ENCODE measurements around the gene IPCEF1. TPM values are rescaled to one million over a fixed set of nuclear protein-coding genes. Genes with fewer than 3 reads are reported as not detected.
"Not testable (repeated sequence)": the region's sequence is repeated elsewhere in the genome, so short reads cannot be mapped to it uniquely, and the experiment has no call there.

IPCEF1 gene
- total RNA-seq, 2 experiments from 2014 or later = 26.2 to 27.3 TPM

DNA sequence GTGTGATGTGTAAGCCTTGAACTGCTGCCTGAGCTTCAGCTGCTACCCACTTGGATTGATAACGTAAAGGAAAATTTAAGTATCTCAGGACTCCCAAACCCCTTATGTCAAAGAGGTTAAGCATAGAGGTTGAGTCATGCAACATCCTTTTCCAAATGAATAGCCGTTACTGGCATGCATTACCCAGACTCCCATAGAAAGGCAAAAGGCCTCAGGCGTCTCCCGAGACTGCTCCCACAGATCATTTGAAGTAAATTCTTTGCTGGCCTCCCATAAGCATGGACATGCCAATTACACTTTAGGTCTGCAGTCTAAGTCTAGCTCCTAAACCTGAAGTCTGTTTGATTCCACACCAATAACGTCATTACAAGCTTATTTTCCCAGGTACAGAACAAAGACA lies 14.7 kb downstream of the IPCEF1 start:
- Mint-ChIP-seq H3K4me1 (no peaks in the 10 kb centered on the region), H3K9me3 (peaks cover 6% of the 10 kb centered on the region), H3K36me3 (ENCODE audit: low read depth) (no peaks in the 10 kb centered on the region), H3K27ac (no peak overlapping the region), H3K27me3 (peaks cover 9% of the 10 kb centered on the region), H3K4me3 (no peak overlapping the region)
- DNase-seq = no peak
- ChIA-PET POLR2A (no interaction called here), CTCF (no interaction called here)

DNA sequence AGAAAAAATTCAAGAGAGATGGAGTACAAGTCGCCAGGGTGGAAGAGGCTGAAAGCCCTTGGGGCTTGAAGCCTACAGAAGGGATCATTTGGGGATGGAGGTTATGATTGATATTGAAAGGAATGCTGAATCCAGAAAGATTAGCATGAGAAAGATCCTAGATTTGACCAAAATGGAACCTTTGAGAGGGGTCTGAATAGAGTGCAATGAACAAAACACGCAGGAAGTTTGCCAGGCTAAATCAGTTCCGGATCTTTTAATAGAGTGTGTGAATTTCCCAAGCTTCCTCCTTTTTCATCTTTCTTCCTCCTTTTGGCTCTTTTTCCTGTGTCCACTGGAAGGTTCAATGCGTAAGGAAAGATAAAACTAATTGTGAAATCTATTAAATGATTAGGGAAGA lies 15.3 kb downstream of the IPCEF1 start:
- H3K9me3 Mint-ChIP-seq = peaks cover under 1% of the 10 kb centered on the region
- H3K27me3 Mint-ChIP-seq = peaks cover 9% of the 10 kb centered on the region
- H3K4me1 Mint-ChIP-seq = no peaks in the 10 kb centered on the region
- no peak overlapping the region for H3K27ac Mint-ChIP-seq
- no peak for DNase-seq
- CTCF ChIA-PET = no interaction called here
- POLR2A ChIA-PET = no interaction called here
- H3K4me3 Mint-ChIP-seq = no peak overlapping the region
- H3K36me3 Mint-ChIP-seq (ENCODE audit: low read depth) = no peaks in the 10 kb centered on the region

DNA sequence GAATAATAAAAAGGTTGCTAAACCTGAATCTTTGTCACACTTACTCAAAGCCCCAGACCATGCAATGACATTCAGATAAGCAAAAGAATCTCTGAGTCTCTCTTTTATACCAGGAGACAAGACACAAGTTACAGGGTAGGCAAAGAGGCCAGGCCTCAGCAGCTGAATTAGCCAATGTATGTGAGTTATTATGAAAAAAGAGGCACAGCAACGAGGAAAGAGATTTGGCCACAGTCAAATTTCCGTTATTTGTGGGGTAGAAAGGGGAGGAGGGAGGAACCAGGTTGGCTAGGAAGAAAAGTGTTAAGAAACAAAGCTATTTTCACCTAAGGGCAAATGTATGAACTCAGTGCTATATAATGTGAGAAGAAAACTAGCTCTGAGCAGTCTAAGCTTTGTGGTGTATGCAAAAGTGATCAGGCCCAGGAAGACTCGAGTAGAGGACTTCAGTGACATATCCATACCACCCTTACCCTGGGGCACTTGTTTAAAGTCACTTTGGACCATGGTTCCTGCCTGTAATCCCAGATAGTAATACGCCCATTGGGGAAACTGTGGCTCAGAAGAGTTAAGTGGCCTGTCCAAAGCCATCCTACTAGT lies 19.1 kb downstream of the IPCEF1 start:
- Mint-ChIP-seq H3K27ac (no peak overlapping the region), H3K9me3 (no peaks in the 10 kb centered on the region), H3K36me3 (ENCODE audit: low read depth) (no peaks in the 10 kb centered on the region), H3K4me1 (no peaks in the 10 kb centered on the region), H3K27me3 (peaks cover 6% of the 10 kb centered on the region), H3K4me3 (no peak overlapping the region)
- ChIA-PET CTCF (no interaction called here), POLR2A (no interaction called here)
- no peak for DNase-seq

DNA sequence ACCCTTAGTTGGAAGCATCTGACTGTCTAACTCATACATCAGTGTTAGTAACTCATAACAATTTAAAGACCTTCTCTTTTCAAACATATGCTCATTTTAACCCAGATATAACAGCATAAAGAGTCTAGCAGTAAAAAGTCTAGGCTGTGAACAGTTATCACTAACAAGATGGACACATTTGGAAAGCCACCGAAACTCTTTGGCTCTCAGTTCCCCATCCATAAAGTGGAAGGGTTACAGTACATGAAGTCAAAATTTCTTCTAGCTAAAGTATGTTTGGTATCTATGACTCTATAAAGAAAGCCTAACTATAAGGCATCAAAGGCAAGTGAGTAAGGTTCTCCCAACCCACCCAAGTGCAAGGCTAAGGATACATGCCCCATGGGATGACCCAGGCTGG lies 22.5 kb downstream of the IPCEF1 start:
- H3K27ac Mint-ChIP-seq; H3K27me3 Mint-ChIP-seq; POLR2A ChIA-PET; H3K9me3 Mint-ChIP-seq; CTCF ChIA-PET; H3K4me1 Mint-ChIP-seq; DNase-seq; H3K36me3 Mint-ChIP-seq (ENCODE audit: low read depth); H3K4me3 Mint-ChIP-seq: not testable (repeated sequence)

DNA sequence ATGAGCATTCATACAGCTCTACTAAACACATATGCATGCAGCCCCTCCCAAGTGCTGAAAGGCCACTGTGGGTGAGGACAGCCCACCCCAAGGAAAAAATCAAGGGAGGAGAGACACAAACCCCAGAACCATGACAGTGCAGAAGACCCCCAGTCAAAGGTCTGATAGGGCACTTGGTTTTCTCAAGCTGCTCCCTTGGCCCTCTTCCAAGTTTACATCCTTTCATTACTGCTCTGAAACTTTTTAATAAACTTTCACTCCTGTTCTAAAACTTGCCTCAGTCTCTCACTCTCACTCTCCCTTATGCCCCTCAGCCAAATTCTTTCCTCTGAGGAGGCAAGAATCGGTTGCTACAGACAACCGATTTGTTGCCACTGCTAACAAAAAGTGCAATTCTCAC lies 24.9 kb downstream of the IPCEF1 start:
- peaks cover 2% of the 10 kb centered on the region for H3K27me3 Mint-ChIP-seq
- CTCF ChIA-PET = interaction anchor here (0.6 kb wide), 1 partner anchor 327 kb away, joined by 3 read pairs; no protein-coding TSS in a partner anchor
- no peak overlapping the region for H3K4me3 Mint-ChIP-seq
- peaks cover 2% of the 10 kb centered on the region for H3K4me1 Mint-ChIP-seq
- POLR2A ChIA-PET = no interaction called here
- H3K27ac Mint-ChIP-seq = no peak overlapping the region
- no peak for DNase-seq
- peaks cover 2% of the 10 kb centered on the region for H3K9me3 Mint-ChIP-seq
- H3K36me3 Mint-ChIP-seq (ENCODE audit: low read depth) = no peaks in the 10 kb centered on the region

DNA sequence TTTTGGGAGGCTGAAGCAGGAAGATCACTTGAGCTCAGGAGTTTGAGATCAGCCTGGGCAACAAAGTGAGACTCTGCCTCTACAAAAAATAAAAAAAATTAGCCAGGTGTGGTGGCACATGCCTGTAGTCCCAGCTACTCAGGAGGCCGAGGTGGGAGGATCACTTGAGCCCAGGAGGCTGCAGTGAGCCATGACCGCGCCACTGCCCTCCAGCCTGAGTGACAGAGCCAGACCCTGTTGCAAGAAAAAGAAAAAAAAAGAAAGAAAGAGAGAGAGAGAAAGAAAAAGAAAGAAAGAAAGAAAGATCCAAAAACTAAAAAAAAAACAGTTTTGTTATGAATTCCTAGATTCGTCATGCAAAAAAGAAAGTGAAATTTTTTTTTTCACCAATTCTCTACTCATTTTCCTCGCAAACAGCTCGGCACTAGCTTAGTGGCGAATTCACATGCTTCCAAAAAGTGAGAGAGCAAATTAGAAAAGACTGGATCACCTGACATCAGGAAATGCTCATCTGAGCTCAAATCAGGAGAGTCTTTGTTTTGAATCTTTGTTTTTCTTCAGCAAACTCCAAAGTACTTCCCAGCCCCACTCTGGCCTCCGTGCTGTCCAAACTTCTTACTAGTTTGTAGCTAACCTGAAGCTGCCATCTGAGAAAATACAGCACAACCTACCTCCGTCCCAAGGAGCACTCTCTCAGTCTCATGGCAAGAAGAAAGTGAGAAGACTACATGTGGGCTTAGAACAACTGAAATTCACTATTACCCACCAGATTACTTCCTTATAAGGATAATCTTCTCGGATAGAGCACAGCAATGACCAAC lies 27.0 kb downstream of the IPCEF1 start:
- Mint-ChIP-seq H3K27me3 (peaks cover 2% of the 10 kb centered on the region), H3K36me3 (ENCODE audit: low read depth) (no peaks in the 10 kb centered on the region), H3K9me3 (peaks cover 2% of the 10 kb centered on the region), H3K4me3 (no peak overlapping the region), H3K27ac (no peak overlapping the region), H3K4me1 (peaks cover 2% of the 10 kb centered on the region)
- ChIA-PET CTCF (interaction anchor here (1.0 to 1.1 kb wide), 2 partner anchors 9 to 52 kb away, joined by 3 read pairs; no protein-coding TSS in a partner anchor), POLR2A (no interaction called here)
- no peak for DNase-seq

DNA sequence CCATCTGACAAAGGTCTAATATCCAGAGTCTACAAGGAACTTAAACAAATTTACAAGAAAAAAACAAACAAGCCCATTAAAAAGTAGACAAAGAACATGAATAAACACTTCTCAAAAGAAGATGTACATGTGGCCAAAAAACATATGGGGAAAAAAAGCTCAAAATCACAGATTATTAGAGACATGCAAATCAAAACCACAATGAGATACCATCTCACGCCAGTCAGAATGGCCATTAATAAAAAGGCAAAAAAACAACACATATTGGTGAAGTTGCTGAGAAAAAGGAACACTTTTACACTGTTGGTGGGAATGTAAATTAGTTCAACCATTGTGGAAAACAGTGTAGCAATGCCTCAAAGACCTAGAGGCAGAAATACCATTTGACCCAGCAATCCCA lies 29.3 kb downstream of the IPCEF1 start:
- H3K36me3 Mint-ChIP-seq (ENCODE audit: low read depth); H3K9me3 Mint-ChIP-seq; H3K27me3 Mint-ChIP-seq; H3K27ac Mint-ChIP-seq; H3K4me3 Mint-ChIP-seq; H3K4me1 Mint-ChIP-seq; DNase-seq; POLR2A ChIA-PET: not testable (repeated sequence)
- CTCF ChIA-PET = interaction anchor here (1.2 kb wide), 1 partner anchor 169 kb away, joined by 3 read pairs; no protein-coding TSS in a partner anchor

DNA sequence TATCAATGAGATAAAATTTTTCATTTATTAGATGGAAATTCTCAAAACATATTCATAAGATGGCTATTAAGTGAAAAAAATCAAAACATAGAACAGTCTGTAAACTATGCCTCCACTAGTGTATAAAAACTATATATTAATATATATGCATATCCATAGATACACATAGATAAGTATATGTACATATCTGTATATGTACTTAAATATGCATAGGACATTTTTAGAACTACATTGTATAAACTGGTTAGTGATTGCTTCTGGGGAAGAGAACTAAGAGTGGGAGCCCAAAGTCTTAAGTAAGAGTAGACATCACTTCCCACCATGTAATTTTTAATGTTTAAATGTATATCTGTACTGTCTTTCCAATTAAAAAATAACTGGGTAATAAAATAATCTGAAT lies 31.5 kb downstream of the IPCEF1 start:
- no peaks in the 10 kb centered on the region for H3K36me3 Mint-ChIP-seq (ENCODE audit: low read depth)
- POLR2A ChIA-PET = no interaction called here
- H3K4me1 Mint-ChIP-seq = peaks cover 2% of the 10 kb centered on the region
- DNase-seq = no peak
- CTCF ChIA-PET = no interaction called here
- H3K27ac Mint-ChIP-seq = no peak overlapping the region
- H3K9me3 Mint-ChIP-seq = no peaks in the 10 kb centered on the region
- no peak overlapping the region for H3K4me3 Mint-ChIP-seq
- no peaks in the 10 kb centered on the region for H3K27me3 Mint-ChIP-seq

DNA sequence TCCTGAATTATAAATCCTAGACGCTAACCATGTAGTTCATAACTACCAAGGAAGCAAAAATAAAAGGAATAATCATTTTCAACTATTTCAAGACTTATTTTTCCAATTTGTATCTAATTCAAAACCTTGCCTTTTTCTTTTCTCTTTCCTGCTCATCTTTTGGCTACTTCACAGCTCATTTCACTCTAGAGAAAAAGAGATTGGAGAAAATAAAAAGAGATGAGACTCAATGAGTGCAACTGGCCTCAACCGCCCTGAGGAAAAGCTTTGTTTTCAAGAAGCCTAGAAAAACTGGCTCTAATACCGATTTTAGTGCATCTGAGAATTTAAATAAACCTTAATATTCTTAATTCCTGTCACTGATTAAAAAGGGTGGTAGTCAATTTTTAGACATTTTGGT lies 36.4 kb downstream of the IPCEF1 start:
- ChIA-PET CTCF (no interaction called here), POLR2A (no interaction called here)

DNA sequence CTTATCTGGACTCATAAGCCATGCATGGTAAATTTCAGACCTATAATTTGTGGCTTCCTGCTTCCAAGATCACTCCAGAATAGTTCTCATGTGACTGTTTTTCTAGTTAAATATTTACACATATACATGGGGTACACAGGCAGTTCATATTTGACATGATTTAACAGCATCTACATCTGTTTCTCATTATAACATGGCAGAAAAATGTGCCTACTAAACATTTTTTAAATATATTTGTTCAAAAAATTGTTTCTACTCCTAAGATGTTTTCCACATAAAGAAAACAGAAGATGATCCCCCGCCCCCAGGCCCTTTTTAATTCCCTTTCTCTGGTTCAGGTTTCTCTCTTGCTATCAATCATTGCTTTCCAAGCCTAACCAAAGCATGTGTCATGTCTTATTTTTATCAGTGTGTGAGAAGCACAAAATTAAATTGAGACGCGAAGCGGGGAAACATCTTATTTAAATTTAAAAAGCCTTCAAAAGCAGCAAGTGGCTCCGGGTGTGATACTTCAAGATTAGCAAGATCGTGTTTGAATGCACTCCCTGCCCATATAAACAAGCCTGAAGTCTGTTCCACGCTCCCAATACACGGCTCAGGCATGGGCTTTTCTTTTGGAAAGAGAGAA lies 37.3 kb downstream of the IPCEF1 start:
- POLR2A ChIA-PET = no interaction called here
- Mint-ChIP-seq H3K4me1 (no peaks in the 10 kb centered on the region), H3K4me3 (no peak overlapping the region), H3K27me3 (peaks cover 3% of the 10 kb centered on the region), H3K36me3 (ENCODE audit: low read depth) (no peaks in the 10 kb centered on the region), H3K9me3 (no peaks in the 10 kb centered on the region), H3K27ac (no peak overlapping the region)
- CTCF ChIA-PET = no interaction called here
- DNase-seq = no peak

More for the DNA sequence above, 36.4 kb downstream of the IPCEF1 start:
- H3K27ac Mint-ChIP-seq = no peak overlapping the region
- H3K36me3 Mint-ChIP-seq (ENCODE audit: low read depth) = no peaks in the 10 kb centered on the region
- no peaks in the 10 kb centered on the region for H3K9me3 Mint-ChIP-seq
- H3K4me3 Mint-ChIP-seq = no peak overlapping the region
- no peak for DNase-seq
- no peaks in the 10 kb centered on the region for H3K4me1 Mint-ChIP-seq
- peaks cover 3% of the 10 kb centered on the region for H3K27me3 Mint-ChIP-seq

DNA sequence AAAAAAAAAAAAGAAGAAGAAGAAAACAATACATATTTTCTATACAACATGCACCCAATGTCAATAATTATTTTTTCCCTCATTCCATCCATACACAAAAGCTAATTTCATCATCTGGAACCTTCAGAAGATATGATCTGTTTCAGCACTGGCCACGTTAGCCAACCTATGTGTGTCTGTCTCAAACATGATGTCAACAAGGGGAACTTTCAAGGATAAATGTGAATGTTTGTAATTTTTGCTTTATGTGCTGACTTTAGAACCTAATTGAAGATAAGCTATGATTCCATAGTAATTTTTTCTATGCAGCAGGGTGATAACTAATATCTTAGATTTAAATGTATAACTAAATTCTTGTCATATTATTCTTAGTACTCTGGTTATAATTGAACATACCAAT lies 37.9 kb downstream of the IPCEF1 start:
- no peak for DNase-seq
- no peak overlapping the region for H3K4me3 Mint-ChIP-seq
- H3K36me3 Mint-ChIP-seq (ENCODE audit: low read depth) = no peaks in the 10 kb centered on the region
- ChIA-PET POLR2A (no interaction called here), CTCF (no interaction called here)
- no peaks in the 10 kb centered on the region for H3K9me3 Mint-ChIP-seq
- H3K27ac Mint-ChIP-seq = no peak overlapping the region
- no peaks in the 10 kb centered on the region for H3K4me1 Mint-ChIP-seq
- peaks cover 3% of the 10 kb centered on the region for H3K27me3 Mint-ChIP-seq

DNA sequence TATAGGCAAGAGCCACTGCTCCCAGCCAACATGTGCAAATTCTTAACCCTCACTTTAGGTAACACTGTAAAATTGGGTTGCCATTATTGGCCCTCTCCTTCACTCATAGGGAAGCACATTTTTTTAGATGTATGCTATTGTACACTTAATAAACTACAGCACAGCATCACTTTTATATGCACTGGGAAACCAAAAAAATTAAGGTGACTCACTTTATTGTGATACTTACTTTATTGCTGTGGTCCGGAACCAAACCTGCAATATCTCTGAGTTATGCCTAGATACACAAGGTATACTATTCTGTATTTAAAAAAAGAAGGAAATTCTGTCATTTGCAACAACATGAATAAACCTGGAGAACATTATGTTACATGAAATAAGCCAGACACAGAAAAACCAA lies 40.5 kb downstream of the IPCEF1 start:
- Mint-ChIP-seq H3K27ac (no peak overlapping the region), H3K9me3 (no peaks in the 10 kb centered on the region), H3K4me1 (no peaks in the 10 kb centered on the region), H3K36me3 (ENCODE audit: low read depth) (no peaks in the 10 kb centered on the region), H3K27me3 (peaks cover 7% of the 10 kb centered on the region), H3K4me3 (no peak overlapping the region)
- POLR2A ChIA-PET = no interaction called here
- CTCF ChIA-PET = no interaction called here
- DNase-seq = no peak

DNA sequence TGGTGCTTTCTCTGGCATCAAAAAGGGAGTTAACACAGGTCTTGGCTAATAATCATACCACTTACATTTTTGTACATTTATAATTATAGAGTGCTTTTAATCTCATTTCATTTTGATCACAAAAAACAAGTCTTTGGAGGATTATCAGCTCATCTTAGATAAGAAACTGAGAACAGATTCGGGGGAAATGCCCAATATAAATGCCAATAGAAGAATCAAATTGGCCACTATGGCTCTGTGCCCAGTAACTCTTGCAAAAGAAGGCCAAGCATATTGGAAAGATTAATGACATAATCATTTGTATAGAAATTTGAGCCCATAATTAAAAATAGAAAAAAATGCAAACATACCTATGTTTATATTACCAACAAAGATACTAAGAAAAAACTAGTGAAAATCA lies 42.5 kb downstream of the IPCEF1 start:
- H3K27ac Mint-ChIP-seq = no peak overlapping the region
- no peaks in the 10 kb centered on the region for H3K36me3 Mint-ChIP-seq (ENCODE audit: low read depth)
- peaks cover 11% of the 10 kb centered on the region for H3K27me3 Mint-ChIP-seq
- DNase-seq = no peak
- peaks cover 5% of the 10 kb centered on the region for H3K9me3 Mint-ChIP-seq
- CTCF ChIA-PET = no interaction called here
- POLR2A ChIA-PET = no interaction called here
- H3K4me1 Mint-ChIP-seq = no peaks in the 10 kb centered on the region
- no peak overlapping the region for H3K4me3 Mint-ChIP-seq

Data from activated CD4-positive, alpha-beta T cell treated with anti-CD3 and anti-CD28 coated beads, Interleukin-2, amount 10 ng/mL, durations not matched to agents 7 days and 5 days (primary cell).